ENCODE measurements around the gene TNFAIP2.

- TF ChIP-seq CTCF (conservative IDR thresholded peaks at IDR 0.05) (no peak), EZH2 (IDR thresholded peaks at IDR 0.05; ENCODE audit: low read depth) (no peak)
These were observed 6.9 kb downstream of the TNFAIP2 start for GRCh38 chr14:103130017-103130764.

All from PC-9 (cell line).